ENCODE results near the gene TAS2R60.
"Not testable (repeated sequence)": the region's sequence is repeated elsewhere in the genome, so short reads cannot be mapped to it uniquely, and the experiment has no call there.

The TAS2R60 gene

DNA sequence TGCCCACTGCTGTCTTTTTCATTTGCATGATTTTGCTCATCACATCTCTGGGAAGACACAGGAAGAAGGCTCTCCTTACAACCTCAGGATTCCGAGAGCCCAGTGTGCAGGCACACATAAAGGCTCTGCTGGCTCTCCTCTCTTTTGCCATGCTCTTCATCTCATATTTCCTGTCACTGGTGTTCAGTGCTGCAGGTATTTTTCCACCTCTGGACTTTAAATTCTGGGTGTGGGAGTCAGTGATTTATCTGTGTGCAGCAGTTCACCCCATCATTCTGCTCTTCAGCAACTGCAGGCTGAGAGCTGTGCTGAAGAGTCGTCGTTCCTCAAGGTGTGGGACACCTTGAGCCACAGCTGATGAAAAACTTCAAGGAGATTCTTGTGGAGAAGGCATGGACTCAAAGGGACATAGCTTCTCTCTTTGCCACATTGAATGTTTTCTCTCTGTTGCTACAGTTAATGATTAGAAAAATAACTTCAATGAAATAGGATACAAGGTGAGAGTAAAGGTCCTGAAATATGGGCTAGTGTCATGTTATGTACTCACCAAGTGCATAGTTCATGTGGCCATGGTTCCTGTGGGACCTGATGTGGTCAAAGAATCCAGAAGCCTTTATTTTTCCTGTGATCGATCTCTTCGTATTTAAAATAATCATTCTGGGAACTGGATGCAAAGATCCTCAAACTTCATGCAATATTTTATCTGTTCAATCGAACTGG is 970 bp downstream of the TAS2R60 start:
- no peak for DNase-seq (ENCODE audit: low read depth)

DNA sequence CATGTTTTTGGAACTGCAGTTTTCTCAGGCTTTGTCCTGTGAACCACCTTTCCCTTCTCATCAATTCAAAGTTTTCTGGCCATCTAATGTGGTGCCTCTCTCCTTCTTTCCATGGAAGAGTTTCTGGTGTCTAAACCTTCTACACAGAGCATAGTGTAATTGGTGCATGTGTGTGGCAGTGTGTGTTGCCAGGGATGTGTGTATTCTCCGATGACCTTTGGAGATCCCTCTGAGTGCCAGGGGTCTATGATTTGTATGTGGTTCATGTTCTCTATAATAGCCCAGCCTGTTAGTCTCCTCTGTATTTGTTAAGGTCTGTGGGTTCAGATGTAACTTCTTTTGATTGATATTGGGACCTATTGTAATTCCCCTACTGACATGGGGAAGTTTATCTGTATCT is 1.5 kb downstream of the TAS2R60 start:
- no peak for DNase-seq (ENCODE audit: low read depth)

DNA sequence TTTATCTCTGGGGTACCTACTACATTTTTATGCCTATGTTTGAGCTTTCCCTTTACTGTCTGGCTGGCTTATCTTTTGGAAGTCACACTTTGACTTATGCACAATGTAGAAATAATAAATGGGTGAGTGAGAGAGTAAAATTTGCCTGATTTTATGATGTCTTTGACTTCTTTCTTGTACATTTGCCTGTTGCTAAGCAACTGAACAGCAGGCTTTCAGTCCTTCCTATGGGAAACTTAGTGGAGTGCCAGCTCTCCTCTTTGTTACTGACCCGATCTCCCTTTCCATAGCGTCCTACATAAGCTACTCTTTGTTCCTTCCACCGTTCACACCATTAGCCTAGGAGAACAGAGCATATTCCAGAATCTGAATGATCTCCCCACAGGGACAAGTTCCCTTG is 4.2 kb downstream of the TAS2R60 start:
- DNase-seq (ENCODE audit: low read depth), result no peak

DNA sequence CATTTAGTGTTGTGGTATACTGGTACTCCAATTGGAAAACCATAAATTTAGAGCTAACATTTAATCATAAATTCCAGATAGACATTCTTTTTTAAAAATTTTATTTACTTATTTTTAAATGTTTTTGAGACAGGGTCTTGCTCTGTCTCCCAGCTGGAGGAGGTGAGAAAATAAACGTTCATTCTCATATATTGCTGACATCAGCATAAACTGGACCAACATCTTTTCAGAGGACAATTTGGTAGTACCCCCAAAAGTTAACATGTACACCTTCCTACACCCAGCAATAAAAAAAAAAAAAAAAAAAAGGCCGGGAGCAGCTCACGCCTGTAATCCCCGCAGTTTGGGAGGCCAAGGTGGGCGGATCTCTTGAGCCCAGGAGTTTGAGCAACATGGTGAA is 5.2 kb downstream of the TAS2R60 start:
- DNase-seq (ENCODE audit: low read depth), result no peak

DNA sequence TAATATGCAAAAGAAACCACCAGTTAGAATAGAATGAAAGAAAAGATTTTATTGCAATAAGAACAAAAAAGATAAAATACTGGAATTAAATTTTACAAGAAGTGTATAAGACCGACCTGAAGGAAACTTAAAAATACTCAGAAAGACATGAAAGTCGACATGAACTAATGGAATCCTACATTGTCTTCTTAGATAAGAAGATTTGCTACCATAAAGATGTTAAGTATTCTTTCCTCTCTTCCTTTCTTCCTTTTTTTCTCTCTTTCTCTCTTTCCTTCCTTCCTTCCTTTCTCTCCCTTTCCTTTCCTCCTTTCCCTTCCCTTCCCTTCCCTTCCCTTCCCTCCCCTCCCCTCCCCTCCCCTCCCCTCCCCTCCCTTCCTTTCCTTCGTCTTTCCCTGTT is 6.5 kb downstream of the TAS2R60 start:
- no peak for DNase-seq (ENCODE audit: low read depth)

DNA sequence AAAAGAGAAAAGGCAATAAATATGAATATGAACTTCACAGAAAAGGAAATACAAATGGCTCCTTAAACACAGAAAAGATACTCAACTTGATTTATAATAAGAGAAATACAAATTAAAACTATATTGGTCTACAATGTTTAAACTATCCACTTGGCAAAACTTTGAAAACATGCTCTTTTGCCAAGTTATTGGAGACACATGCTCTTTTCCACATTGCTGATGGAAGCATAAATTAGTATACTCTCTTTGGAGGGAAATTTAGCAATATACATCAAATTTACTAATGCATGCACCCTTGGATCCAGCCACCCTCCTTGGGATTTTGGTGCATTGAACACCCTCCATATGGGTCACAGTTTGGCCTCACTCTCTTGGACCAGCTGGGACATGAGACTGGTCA is 7.9 kb downstream of the TAS2R60 start:
- no peak for DNase-seq (ENCODE audit: low read depth)

DNA sequence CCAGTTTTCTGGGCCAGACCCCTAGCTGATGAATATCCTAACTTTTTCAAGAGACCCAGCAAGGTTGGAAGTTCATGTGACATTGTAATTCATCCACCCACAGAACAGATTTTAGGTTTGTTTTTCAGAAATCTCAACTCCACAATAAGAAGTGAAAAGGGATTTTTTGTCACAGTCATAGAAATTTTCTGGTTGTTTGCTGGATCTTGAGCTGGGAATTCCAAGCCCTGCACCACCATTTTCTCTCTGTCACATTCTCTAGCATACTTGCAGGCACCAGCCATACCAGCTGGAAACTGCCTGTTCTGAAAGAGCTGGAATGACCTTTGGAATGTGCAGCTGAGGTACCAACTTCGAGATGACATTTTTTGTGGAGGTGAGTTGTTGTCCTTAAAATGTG is 8.5 kb downstream of the TAS2R60 start:
- no peak for DNase-seq (ENCODE audit: low read depth)

DNA sequence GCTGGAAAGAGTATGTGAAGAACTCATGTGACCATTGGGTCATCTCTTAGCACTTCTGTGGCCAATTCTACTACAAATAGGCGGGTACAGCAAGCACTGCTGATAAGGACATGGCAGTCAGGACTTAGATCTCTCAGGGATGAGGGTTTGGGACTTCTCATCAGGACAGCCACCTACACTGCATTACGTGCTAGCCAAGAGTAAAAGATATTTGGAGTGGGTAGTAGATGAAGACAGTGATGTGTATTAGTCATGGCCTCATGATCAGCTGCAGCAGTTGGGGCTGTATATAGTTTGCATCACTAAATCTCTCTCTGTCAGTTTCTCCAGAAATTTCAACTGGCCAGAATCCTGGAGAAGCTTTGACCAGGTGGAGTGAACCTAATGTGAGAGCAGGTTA is 9.2 kb downstream of the TAS2R60 start:
- DNase-seq (ENCODE audit: low read depth), result no peak

DNA sequence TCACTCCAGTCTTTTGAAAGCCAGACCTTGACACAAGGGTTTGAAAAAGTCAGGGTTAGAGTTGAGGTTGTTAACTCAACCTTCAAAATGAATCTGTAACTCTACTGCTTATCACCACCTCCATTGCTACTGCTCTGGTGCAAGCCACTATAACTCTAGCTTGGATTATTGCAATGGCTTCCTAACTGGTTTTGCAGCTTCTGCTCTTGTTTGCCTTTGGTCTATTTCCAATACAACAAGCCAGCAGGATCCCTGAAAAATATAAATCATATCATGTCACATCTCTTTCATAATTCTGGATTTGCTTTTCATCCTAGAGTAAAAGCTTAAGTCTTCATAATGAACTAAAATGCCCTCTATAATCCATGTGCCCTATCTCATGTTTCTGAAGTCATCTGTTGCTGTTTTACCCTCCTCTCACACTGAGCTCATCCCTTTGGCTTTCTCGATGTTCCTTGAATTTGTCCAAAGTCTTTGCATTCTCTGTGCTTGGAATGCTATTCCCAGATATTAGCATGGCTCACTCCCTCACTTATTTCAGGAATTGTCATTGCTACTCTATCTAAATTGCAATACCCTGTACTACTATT is 10.9 kb downstream of the TAS2R60 start:
- no peak for DNase-seq (ENCODE audit: low read depth)

DNA sequence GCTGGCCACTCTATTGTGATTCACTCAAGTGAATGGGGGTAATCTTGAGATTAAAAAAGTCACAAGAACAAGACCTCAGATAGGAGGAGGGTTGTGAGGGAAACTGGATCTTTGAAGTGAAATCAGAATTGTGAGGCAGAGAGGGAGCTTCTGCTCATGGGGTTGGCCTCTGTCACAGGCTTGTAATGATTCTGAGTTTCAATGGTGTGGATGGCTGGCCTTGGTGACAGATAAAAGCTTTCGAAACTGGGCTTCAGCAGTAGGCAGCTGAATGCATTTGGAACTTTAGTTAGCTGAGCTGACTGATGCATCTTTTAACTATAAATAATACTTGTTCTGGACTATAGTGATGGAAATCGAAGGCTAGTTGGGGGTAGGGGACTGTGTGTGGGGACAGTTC is 12.2 kb downstream of the TAS2R60 start:
- DNase-seq (ENCODE audit: low read depth), result no peak

DNA sequence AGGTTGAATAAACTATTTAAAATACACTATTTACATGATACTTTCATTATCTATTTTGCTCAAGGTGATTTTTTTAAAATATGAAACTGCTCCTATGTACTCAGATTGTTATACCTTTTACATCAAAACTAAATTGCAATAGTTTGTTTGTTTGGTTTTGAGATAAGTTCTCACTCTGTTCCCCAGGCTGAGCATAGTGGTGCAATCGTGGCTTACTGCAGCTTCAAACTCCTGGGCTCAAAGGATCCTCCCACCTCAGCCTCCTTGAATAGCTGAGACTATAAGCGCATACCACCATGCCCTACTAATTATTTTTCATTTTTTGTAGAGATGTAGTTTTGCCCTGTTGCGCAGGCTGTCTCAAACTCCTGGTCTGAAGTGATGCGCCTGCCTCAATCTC is 12.7 kb downstream of the TAS2R60 start:
- no peak for DNase-seq (ENCODE audit: low read depth)

DNA sequence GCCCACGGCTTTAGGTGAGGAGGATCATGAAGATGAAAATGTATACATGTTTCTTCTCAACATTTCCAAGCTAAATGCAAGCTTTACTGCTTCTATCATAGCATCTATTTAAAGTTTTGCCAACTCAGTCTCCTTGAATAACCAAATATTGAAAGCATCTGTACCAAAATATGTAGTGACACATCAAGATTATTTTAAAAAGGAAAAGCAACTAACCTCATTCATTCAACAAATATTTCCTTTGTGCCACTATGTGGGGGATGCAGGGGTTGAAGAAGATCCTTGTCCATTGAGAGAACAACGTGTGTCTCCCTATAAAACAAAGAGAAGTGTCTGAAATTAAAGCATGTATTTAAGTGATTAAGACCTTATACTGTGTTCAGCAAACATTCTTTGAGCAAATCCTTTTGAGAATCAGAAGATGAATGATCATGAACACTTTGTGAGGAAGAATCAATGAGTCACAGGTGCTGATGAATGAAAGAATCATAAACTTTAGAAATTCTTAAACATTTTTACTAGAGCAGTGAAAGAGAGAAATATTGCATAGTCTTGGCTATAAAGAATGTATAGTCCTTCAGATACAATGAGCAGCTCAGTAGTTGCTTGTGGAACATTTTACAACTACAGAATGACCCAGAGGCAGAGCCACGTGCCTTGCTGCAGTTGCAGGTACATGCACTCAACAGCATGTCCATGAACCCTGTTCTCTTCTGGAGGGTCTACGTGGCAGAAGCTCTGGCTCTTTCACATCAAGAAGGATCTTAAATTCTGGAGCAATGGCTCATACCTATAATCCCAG is 13.9 kb downstream of the TAS2R60 start:
- no peak for DNase-seq (ENCODE audit: low read depth)

DNA sequence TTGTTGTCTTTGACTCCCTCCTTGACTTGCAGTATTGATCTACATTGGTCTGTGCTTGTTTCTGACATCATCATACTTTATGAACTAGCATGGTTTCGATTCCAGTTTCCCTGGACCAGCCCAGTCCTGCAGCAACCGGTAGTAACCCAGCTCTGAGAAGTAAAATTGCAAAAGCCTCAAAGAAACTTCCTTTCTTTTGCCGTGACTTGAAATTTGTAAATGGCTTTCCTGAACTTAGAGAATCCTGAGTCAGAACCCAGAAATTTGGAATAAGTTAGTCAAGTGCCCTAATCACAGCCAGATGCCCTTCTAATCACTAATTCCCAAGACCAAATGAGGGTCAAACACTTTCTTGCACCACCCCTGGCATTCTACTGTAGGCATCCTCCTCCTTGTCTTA is 15.0 kb downstream of the TAS2R60 start:
- DNase-seq (ENCODE audit: low read depth), result no peak

DNA sequence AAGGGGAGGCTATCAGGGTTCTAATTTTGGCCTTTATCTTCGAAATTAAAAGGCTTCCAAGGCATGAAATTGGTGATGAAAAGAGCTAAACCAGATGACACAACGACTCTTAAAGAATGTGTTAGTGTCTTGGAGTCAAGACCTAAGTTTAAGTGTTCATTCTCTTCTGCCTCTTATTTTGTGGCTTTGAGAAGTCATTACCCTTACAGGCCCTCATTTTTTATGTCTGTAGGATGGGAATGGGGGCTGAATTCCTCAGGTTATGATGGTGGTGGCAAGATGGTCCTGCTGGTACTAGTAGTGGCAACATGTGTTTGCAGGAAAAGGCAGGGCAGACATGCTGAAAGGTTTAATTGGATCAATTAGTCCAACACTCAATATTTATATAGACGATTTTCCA is 15.4 kb downstream of the TAS2R60 start:
- DNase-seq (ENCODE audit: low read depth), result no peak

DNA sequence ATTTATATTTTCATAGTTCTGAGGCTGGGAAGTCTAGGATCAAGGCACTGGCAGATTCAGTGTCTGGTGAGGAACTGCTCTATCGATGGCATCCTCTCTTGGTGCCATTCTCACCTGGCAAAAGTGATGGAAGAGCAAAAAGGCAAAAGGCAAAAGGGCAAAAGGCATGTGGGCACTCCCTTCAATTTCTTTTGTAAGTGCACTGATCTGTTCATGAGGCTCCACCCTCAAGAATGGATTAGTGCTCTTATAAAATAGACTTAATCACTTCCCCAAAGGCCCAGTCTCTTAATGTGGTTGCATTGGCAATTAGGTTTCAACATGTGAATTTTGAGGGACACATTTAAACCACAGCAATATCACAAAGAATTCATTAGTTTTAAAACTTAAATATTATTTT is 16.1 kb downstream of the TAS2R60 start:
- DNase-seq (ENCODE audit: low read depth), result no peak

DNA sequence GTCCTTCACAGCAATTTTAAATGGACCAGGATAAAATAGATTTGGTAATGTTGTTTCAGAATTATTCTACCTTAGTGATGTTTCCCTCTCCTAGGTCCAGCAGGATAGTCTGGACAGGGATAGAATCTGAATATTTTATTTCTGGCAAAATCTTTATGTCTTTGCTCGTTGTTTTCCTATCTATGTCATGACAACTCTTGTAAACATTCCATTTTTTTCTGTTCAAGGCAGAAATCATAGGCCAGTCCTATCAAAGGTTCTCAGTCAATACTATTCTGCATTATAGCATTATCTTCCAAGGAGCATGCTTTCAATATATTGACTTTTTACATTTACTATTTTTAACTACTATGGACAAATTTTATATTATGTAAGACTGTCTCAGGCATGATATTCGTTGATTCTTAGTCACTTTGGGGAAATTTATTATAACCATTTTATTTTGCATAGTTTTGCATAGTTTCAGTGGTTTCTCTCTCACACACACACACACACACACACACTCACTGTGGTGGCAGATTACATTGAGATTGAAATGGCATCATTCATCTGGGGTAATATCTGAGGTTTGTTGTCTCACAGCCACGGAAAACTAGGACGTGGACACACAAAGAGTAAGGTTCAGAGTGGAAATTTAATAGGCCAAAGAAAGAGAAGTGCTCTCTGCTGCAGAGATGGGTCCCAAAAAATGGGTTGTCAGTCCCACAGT is 17.2 kb downstream of the TAS2R60 start:
- no peak for DNase-seq (ENCODE audit: low read depth)

DNA sequence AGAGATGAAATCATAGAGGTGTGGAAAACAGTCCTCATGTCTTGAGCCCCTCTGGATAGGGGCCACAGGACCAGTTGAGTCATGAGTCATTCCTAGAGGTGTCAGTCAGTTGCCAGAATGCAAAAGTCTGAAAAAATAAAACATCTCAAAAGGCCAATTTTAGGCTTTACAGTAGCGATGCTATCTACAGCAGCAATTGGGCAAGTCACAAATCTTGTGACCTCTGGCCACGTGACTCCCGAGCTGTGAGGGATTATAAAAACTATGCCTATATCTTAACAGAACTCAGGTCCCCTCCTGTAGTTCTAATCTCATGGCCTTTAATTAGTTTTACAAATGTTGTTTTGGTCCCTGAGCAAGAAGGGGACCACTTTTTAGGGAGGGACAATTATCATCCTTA is 18.8 kb downstream of the TAS2R60 start:
- no peak for DNase-seq (ENCODE audit: low read depth)

DNA sequence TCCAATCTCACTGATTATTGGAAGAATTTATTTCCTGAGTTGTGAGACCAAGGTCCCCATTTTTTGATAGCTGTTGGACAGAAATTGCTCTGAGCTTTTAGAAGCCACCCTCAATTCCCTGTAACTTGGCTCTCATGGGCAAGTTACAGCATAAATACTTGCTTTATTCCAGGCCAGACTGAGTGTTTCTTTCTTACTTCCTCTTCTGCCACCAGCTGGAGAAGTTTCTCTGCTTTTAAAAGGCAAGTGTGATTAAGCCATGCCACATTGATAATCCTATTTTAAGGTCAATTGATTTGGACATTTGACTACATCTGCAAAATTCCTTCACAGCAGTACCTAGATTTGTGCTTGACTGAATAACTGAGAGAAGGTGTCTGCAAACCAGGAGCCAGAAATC is 20.3 kb downstream of the TAS2R60 start:
- no peak for DNase-seq (ENCODE audit: low read depth)

DNA sequence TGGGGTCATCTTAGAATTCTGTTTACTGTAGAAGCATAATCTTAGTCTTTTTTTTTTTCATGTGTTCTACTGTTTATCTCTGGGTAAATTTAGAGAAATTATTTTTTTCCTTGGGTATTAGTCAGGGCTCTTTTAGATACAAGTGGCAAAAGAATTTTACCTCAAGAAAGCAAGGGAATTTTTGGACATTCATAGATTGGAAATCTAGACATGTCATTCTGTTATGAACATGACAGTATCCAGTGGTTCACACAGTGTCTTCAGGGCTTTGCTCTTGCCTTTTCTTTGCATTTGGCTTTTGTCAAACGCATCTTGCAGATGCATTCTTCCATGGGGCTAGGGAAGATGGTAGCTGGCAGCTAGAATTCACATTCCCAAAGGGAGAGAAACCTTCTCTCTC is 20.7 kb downstream of the TAS2R60 start:
- DNase-seq (ENCODE audit: low read depth), result no peak

DNA sequence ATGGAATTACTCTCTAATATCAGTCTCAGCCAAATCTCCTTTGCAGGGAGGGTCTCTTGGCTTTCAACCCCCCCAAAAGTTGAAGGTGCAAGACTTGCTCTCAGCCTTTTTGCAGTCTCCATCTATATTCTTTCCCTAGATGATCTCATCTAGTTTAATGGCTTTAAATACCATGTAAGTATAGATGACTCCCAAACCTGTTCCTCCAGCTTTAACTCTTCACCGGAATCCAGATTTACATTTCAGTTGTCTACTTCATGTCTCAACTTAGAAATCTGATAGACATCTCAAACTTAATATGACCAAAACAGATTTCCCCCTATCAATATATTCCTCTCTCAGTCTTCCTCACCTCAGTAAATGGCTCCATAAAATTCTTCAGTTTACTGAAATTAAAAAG is 24.5 kb downstream of the TAS2R60 start:
- DNase-seq (ENCODE audit: low read depth), result no peak

DNA sequence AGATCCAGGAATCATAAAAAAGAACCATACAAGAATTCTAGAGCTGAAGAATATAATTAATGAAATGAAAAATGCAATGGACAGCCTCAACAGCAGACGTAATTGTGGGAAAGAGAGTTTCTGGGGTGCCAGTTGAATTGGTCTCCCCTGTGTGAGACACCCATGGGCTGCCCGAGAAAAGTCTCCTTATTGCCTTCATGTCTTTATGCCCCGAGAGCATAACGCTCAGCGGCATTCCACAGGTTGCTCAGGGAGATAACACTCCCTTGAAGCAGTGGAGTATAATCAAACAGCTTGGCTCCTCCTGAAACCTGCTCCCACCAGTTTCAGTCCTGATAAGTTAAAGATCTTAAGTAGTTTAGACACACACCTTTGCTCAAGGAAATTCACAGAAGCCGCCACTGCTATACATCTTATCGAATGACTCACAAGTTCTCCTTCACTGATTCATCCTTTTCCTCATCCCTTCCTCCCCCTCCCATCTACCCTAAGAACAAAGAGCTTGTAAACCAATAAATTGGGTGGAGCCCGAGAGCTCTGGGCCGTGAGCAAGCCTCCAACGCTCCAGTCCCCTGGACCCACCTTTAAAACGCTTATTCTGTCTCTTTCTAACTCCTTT is 28.9 kb downstream of the TAS2R60 start:
- not testable (repeated sequence) for DNase-seq (ENCODE audit: low read depth)

DNA sequence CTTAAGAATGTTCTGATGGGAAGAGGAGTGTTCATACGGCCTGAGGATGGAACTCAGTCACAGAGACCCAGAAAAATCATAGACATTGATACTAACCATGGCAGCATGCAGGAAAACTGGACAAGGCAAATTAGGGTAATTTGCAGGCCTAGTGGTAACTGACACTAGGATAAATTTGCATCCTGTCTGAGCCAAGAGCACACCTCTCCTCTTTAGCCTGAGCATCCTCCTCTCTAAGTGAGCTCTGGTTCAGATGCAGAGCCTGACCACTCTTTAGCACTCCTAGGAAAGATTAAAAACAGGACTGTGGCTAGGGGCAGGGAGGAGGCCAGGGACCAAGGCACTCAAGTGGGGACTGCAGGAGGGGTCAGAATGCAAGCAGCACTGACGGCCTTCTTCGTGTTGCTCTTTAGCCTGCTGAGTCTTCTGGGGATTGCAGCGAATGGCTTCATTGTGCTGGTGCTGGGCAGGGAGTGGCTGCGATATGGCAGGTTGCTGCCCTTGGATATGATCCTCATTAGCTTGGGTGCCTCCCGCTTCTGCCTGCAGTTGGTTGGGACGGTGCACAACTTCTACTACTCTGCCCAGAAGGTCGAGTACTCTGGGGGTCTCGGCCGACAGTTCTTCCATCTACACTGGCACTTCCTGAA is 34.4 kb downstream of the TAS2R60 start, which contains the start of gene TAS2R41:
TAS2R41 (plus strand) TSS at position 373 of the 650 bp plus-strand sequence; CDS start at position 373, 0 bp downstream.
- DNase-seq (ENCODE audit: low read depth), result no peak
